Breast epithelium (tissue), 4 donors: ENCODE measurements around the gene OMD. TPM values are rescaled to one million over a fixed set of nuclear protein-coding genes. Genes with fewer than 3 reads are reported as not detected.
A peak's percentile ranks its signal among the peaks of the same experiment; 100 is the strongest.

Source experiments
- DNase-seq, 2 donors: peaks; one replicate each; pipeline ENCODE4 v3.0.0-alpha.2; 2019; ENCODE audit warnings: low spot score in 2 of 2
- H3K27ac ChIP-seq, 2 donors: fragments of 200-600 bp; sonication (generic) in 1 of 2; one replicate each; pipeline ENCODE4 v1.5.1; 2016 to 2019; ENCODE audit warnings: mild to moderate bottlenecking in 1 of 2
- H3K27me3 ChIP-seq, 2 donors: fragments of 200-600 bp; sonication (generic) in 1 of 2; one replicate each; pipeline versions ENCODE4 v1.5.1 to v1.6.0; 2017 to 2019; ENCODE audit warnings: control low read depth in 1 of 2, mild to moderate bottlenecking in 1 of 2
- H3K36me3 ChIP-seq: fragments of 200-600 bp; one replicate; pipeline ENCODE4 v1.5.1; 2019
- H3K4me1 ChIP-seq, 2 donors: fragments of 200-600 bp; sonication (generic); one replicate each; pipeline ENCODE4 v1.5.1; 2016 to 2019; ENCODE audit warnings: control low read depth in 1 of 2
- H3K4me3 ChIP-seq, 3 donors: fragments of 200-600 bp; sonication (generic); 1 replicate in 2 of 3; 2 replicates in 1 of 3; pipeline ENCODE4 v1.5.1; 2016 to 2019; ENCODE audit warnings: mild to moderate bottlenecking in 3 of 3, moderate library complexity in 2 of 3
- H3K9me3 ChIP-seq, 2 donors: fragments of 200-600 bp; sonication (generic) in 1 of 2; one replicate each; pipeline ENCODE4 v1.5.1; 2016 to 2019; ENCODE audit warnings: control low read depth in 1 of 2
- POLR2A ChIP-seq: fragments of 450-650 bp; IDR thresholded peaks from one replicate; pipeline ENCODE4 v1.6.1; 2016; ENCODE audit warnings: antibody characterized with exemption, mild to moderate bottlenecking, moderate library complexity
- POLR2AphosphoS5 ChIP-seq, 3 donors: sonication (generic); formaldehyde crosslinking; IDR thresholded peaks; one replicate each; pipeline ENCODE4 v1.6.1; 2017; ENCODE audit warnings: antibody characterized with exemption in 3 of 3
- intact Hi-C: fragments of 100-400 bp; cut with DNase I; formaldehyde crosslinking; loops from one replicate; pipeline ENCODE4 v1.15.1; 2023; ENCODE audit warnings: low total_unique reads
- total RNA-seq, 3 donors: library from RNA; depleted of rRNA; stranded (reverse); fragments of >200 nt; gene quantifications; one replicate each; pipeline ENCODE4 v1.1.0, GENCODE V29; 2016
- TF ChIP-seq, protein P1 (sequence below), 3 donors: fragments of 450-650 bp; IDR thresholded peaks; one replicate each; pipeline ENCODE4 v1.5.1; 2016 to 2017; ENCODE audit warnings: antibody characterized with exemption in 3 of 3, mild to moderate bottlenecking in 3 of 3, moderate library complexity in 3 of 3

OMD gene
- total RNA-seq, 3 donors from 2014 or later = 12.8 to 39.2 (median 30.0) TPM

DNA sequence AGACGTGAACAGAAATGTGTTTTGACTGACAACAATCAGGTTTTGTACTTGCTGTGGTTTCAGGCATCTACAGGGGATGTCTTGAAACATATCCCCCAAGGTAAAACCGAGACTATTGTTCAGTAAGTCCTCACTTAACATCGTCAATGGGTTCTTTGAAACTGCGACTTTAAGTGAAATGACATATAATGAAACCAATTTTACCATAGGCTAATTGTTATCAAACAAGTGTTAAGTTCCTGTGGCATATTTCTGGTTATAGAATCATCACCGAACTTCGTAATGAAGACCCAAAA lies 16.4 kb upstream of the OMD start:
- Histone ChIP-seq H3K27ac (no peak overlapping the region), H3K9me3 (no peaks in the 10 kb centered on the region), H3K27me3 (no peaks in the 10 kb centered on the region), H3K36me3 (no peaks in the 10 kb centered on the region), H3K4me1 (no peaks in the 10 kb centered on the region), H3K4me3 (no peak overlapping the region)
- intact Hi-C loops = loop anchor here (10.0 kb wide), 1 partner anchor 514 kb away; no protein-coding TSS in a partner anchor
- no peak for DNase-seq
- no peak for TF ChIP-seq POLR2AphosphoS5 (IDR thresholded peaks at IDR 0.05)
- TF ChIP-seq, protein P1, sequence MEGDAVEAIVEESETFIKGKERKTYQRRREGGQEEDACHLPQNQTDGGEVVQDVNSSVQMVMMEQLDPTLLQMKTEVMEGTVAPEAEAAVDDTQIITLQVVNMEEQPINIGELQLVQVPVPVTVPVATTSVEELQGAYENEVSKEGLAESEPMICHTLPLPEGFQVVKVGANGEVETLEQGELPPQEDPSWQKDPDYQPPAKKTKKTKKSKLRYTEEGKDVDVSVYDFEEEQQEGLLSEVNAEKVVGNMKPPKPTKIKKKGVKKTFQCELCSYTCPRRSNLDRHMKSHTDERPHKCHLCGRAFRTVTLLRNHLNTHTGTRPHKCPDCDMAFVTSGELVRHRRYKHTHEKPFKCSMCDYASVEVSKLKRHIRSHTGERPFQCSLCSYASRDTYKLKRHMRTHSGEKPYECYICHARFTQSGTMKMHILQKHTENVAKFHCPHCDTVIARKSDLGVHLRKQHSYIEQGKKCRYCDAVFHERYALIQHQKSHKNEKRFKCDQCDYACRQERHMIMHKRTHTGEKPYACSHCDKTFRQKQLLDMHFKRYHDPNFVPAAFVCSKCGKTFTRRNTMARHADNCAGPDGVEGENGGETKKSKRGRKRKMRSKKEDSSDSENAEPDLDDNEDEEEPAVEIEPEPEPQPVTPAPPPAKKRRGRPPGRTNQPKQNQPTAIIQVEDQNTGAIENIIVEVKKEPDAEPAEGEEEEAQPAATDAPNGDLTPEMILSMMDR (IDR thresholded peaks at IDR 0.05) = no peak
- TF ChIP-seq POLR2A = no peak

DNA sequence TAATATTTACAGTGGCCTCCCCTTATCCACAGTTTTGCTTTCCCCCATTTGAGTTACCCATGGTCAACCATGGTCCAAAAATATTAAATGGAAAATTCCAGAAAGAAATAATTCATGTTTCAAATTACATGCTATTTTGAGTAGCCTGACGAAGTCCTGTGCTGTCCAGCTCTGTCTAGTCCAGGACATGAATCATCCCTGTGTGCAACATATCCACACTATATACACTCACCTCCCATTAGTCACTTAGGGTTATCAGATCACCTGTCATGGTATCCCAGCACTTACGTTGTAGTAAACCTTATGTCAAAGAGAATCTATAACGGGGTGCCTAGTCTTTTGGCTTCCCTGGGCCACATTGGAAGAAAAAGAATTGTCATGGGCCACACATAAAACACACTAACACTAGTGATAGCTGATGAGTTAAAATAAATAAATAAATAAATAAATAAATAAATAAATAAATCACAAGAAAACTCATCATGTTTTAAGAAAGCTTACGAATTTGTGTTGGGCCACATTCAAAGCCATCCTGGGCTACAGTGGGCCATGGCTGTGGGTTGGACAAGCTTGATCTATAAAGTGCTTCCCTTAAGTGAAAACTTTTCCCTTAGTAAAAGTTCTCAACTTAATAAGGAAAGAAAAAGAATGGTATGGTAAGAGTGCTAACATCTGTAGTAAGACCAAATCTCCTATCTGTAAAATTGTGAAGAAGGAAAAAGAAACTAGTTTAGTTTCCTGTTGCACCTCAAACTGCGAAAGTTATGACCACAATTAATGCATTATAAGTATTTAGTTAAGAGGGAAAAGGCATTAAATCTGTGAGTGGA lies 15.9 kb upstream of the OMD start:
- Histone ChIP-seq H3K27ac (no peak overlapping the region), H3K4me1 (no peaks in the 10 kb centered on the region), H3K36me3 (no peaks in the 10 kb centered on the region), H3K9me3 (no peaks in the 10 kb centered on the region), H3K4me3 (no peak overlapping the region), H3K27me3 (no peaks in the 10 kb centered on the region)
- intact Hi-C loops = loop anchor here (10.0 kb wide), 1 partner anchor 515 kb away; no protein-coding TSS in a partner anchor
- no peak for DNase-seq
- TF ChIP-seq POLR2A (no peak), POLR2AphosphoS5 (IDR thresholded peaks at IDR 0.05) (no peak)
- TF ChIP-seq, protein P1 (IDR thresholded peaks at IDR 0.05) = no peak

DNA sequence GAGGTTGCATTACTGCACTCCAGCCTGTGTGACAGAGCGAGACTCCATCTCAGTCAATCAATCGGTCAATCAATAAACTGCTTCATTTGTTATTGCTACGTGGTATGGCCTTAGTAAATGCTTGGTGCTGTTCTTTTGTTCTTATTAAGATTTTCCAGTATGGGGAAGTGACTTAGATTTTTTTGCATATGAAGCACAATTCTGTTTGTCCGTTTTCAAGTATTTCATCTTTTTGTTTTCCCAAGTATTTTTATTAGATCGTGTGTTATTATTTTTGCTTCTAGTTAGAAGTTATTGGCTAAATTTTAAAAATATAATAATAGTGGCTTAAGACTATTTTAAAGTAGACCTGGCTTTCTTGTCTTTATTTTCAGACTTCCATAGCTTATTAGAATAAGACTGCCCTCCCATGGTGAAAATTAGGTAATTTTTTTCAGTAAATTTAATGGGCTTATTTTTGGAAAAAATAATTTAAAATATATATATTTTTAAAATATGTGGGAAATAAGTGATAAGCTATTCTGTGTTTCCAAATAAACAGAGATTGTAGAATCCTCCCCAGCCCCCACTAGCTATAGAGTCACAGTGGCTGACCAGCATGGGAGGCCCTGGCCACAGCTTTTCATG lies 14.7 kb upstream of the OMD start:
- Histone ChIP-seq H3K36me3 (no peaks in the 10 kb centered on the region), H3K27ac (no peak overlapping the region), H3K4me1 (no peaks in the 10 kb centered on the region), H3K27me3 (no peaks in the 10 kb centered on the region), H3K4me3 (no peak overlapping the region), H3K9me3 (no peaks in the 10 kb centered on the region)
- no peak for TF ChIP-seq POLR2A
- TF ChIP-seq, protein P1 (IDR thresholded peaks at IDR 0.05) = peak in 1 of 3 donors; percentile 19
- DNase-seq = no peak
- intact Hi-C loops = no loop called here

DNA sequence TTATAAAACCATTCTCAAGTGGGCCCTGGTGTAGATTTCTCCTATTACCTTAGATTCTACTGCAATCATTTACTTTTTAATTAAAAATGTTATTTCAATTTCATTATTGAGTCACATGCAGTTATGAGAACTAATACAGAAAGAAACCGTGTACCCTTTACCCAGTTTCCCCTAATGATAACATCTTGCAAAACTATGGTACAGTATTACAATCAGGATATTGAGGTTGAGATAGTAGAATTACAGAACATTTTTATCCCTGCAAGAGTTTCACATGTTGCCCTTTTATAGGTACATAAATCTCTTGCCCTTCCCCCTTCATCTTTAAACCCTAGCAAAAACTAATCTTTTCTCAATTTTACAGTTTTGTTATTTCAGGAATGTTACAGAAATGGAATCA lies 11.0 kb upstream of the OMD start:
- Histone ChIP-seq H3K4me3 (no peak overlapping the region), H3K36me3 (no peaks in the 10 kb centered on the region), H3K9me3 (no peaks in the 10 kb centered on the region), H3K27me3 (no peaks in the 10 kb centered on the region), H3K27ac (no peak overlapping the region), H3K4me1 (no peaks in the 10 kb centered on the region)
- intact Hi-C loops = no loop called here
- DNase-seq = no peak
- no peak for TF ChIP-seq POLR2A
- TF ChIP-seq, protein P1 (IDR thresholded peaks at IDR 0.05) = no peak
- TF ChIP-seq POLR2AphosphoS5 (IDR thresholded peaks at IDR 0.05) = no peak

DNA sequence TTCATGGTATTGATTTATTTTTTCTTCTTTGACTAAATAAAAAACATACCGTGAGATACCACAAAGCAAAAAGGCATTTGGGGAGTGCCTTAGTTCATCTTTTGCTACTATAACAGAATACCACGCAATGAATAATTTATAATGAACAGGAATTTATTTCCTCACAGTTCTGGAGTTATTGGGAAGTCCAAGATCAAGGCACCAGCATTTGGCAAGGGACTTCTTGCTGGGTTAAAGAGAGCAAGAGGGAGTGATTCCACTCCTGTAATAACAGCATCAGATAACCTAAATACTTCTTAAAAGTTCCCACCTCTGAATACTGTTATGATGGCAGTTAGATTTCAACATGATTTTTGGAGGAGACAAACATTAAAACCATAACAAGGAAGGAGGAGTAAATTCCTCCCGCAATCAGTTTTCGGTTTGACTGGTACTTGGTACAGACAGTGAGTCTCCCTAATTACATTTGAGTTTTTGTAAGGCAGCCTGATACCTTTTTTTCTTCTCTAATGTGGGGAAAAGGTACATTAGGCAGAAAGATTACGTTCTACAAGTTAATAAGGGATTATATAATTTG lies 8.8 kb upstream of the OMD start:
- no peaks in the 10 kb centered on the region for H3K36me3 ChIP-seq
- no peaks in the 10 kb centered on the region for H3K9me3 ChIP-seq
- no peak for TF ChIP-seq POLR2A
- TF ChIP-seq, protein P1 (IDR thresholded peaks at IDR 0.05) = no peak
- DNase-seq = no peak
- H3K4me3 ChIP-seq = no peak overlapping the region
- no peak overlapping the region for H3K27ac ChIP-seq
- H3K4me1 ChIP-seq = no peaks in the 10 kb centered on the region
- intact Hi-C loops = no loop called here
- no peaks in the 10 kb centered on the region for H3K27me3 ChIP-seq
